Erythroblast (primary cell): Measurements from ENCODE around the gene GMPR.
A peak's percentile ranks its signal among the peaks of the same experiment; 100 is the strongest.

Experiments
- DNase-seq, 2 experiments: peaks; one replicate each; lab custom pipeline; 2025; lab: John Stamatoyannopoulos, UW
- GATA1 ChIP-seq: IDR thresholded peaks from 2 replicates; pipeline ENCODE4 v1.6.1; 2011; ENCODE audit warnings: low read depth, mild to moderate bottlenecking, control low read depth, low read length, moderate library complexity
- POLR2A ChIP-seq: IDR thresholded peaks from 2 replicates; pipeline ENCODE4 v1.6.1; 2011; ENCODE audit warnings: mild to moderate bottlenecking, low read length

The GMPR gene

GRCh38 chr6:16302721-16303552 lies 64.5 kb downstream of the GMPR start:
- DNase-seq = no peak
- no peak for TF ChIP-seq GATA1
- TF ChIP-seq POLR2A = no peak

GRCh38 chr6:16305246-16305725 lies 66.9 kb downstream of the GMPR start:
- no peak for TF ChIP-seq GATA1
- TF ChIP-seq POLR2A = no peak
- peak in 1 of 2 experiments; percentile 12 for DNase-seq

- peak in 1 of 2 experiments; percentile 24 for DNase-seq
- no peak for TF ChIP-seq GATA1
- no peak for TF ChIP-seq POLR2A
Observed at GRCh38 chr6:16305788-16306187, 67.4 kb downstream of the GMPR start.

GRCh38 chr6:16306334-16306733 lies 67.9 kb downstream of the GMPR start:
- peak in 1 of 2 experiments; percentile 24 for DNase-seq
- TF ChIP-seq GATA1 (no peak), POLR2A (no peak)

- TF ChIP-seq GATA1 = no peak
- no peak for TF ChIP-seq POLR2A
- no peak for DNase-seq
Observed at GRCh38 chr6:16311763-16312162, 73.4 kb downstream of the GMPR start.

- DNase-seq = peak in 1 of 2 experiments; percentile 40
- TF ChIP-seq POLR2A = no peak
- no peak for TF ChIP-seq GATA1
Observed at GRCh38 chr6:16313732-16314131, 75.3 kb downstream of the GMPR start.

GRCh38 chr6:16314296-16314695 lies 75.9 kb downstream of the GMPR start:
- TF ChIP-seq GATA1 = no peak
- no peak for TF ChIP-seq POLR2A
- DNase-seq = no peak

GRCh38 chr6:16316741-16317251 lies 78.4 kb downstream of the GMPR start:
- DNase-seq = peak; percentile 65 to 74
- TF ChIP-seq GATA1 (no peak), POLR2A (no peak)

- TF ChIP-seq POLR2A (no peak), GATA1 (no peak)
- DNase-seq = peak in 1 of 2 experiments; percentile 18
Observed at GRCh38 chr6:16318538-16318937, 80.2 kb downstream of the GMPR start.

- no peak for DNase-seq
- no peak for TF ChIP-seq GATA1
- TF ChIP-seq POLR2A = no peak
Observed at GRCh38 chr6:16318953-16319720, 80.8 kb downstream of the GMPR start.

- peak; percentile 57 to 77 for DNase-seq
- TF ChIP-seq POLR2A (peak; percentile 31), GATA1 (no peak)
Observed at GRCh38 chr6:16319813-16320532, 81.6 kb downstream of the GMPR start.

- no peak for DNase-seq
- TF ChIP-seq POLR2A (no peak), GATA1 (no peak)
Observed at GRCh38 chr6:16320533-16321340, 82.3 kb downstream of the GMPR start.

- no peak for DNase-seq
- no peak for TF ChIP-seq POLR2A
- TF ChIP-seq GATA1 = no peak
Observed at GRCh38 chr6:16321341-16321710, 82.9 kb downstream of the GMPR start.

- DNase-seq = no peak
- no peak for TF ChIP-seq POLR2A
- TF ChIP-seq GATA1 = no peak
Observed at GRCh38 chr6:16321826-16322225, 83.4 kb downstream of the GMPR start.
